Esophagus squamous epithelium (tissue), 4 donors: ENCODE results near the gene ZNF385B.

Source experiments
- CTCF ChIP-seq, 6 experiments: fragments of 450-650 bp in 4 of 6; fragments of 200-600 bp in 2 of 6; sonication (generic) in 2 of 6; IDR thresholded peaks; one replicate each; pipeline ENCODE4 v1.5.1; 2016 to 2019; ENCODE audit warnings: antibody characterized with exemption in 6 of 6, mild to moderate bottlenecking in 4 of 6, moderate library complexity in 4 of 6
- POLR2A ChIP-seq, 4 donors: fragments of 450-650 bp; IDR thresholded peaks; one replicate each; pipeline ENCODE4 v1.6.1; 2017; ENCODE audit warnings: antibody characterized with exemption in 4 of 4, mild to moderate bottlenecking in 4 of 4, moderate library complexity in 3 of 4

GRCh38 chr2:179875864-179876263 lies 14.5 kb upstream of the ZNF385B start:
- no peak for TF ChIP-seq CTCF (IDR thresholded peaks at IDR 0.05)
- TF ChIP-seq POLR2A (IDR thresholded peaks at IDR 0.05): no peak
